ENCODE data around the gene SLC6A18. TPM values are rescaled to one million over a fixed set of nuclear protein-coding genes. Genes with fewer than 3 reads are reported as not detected.

SLC6A18 gene
- total and polyA plus RNA-seq, 2 of the 13 experiments (the other 11 are each of a cell fraction or from before 2014, with no cell fraction given) = not detected

DNA sequence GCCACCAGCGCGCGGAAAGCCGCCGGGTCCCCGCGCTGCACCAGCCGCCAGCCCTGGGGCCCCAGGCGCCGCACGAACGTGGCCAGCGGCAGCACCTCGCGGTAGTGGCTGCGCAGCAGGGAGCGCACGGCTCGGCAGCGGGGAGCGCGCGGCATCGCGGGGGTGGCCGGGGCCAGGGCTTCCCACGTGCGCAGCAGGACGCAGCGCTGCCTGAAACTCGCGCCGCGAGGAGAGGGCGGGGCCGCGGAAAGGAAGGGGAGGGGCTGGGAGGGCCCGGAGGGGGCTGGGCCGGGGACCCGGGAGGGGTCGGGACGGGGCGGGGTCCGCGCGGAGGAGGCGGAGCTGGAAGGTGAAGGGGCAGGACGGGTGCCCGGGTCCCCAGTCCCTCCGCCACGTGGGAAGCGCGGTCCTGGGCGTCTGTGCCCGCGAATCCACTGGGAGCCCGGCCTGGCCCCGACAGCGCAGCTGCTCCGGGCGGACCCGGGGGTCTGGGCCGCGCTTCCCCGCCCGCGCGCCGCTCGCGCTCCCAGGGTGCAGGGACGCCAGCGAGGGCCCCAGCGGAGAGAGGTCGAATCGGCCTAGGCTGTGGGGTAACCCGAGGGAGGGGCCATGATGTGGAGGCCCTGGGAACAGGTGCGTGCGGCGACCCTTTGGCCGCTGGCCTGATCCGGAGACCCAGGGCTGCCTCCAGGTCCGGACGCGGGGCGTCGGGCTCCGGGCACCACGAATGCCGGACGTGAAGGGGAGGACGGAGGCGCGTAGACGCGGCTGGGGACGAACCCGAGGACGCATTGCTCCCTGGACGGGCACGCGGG, 69.9 kb downstream of the SLC6A18 start, which contains the start of gene TERT (continued):
- TF ChIP-seq, protein P1, sequence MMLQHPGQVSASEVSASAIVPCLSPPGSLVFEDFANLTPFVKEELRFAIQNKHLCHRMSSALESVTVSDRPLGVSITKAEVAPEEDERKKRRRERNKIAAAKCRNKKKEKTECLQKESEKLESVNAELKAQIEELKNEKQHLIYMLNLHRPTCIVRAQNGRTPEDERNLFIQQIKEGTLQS (CRISPR knock-in tag; IDR thresholded peaks at IDR 0.05) = no peak
- TF ChIP-seq ZNF343 (CRISPR knock-in tag; IDR thresholded peaks at IDR 0.05) (no peak), BCL6 (CRISPR knock-in tag; IDR thresholded peaks at IDR 0.05) (no peak), ETV6 (CRISPR knock-in tag; conservative IDR thresholded peaks at IDR 0.05) (no peak), POLR2A (IDR thresholded peaks at IDR 0.05; ENCODE audit: insufficient read depth in 1 of 2, low read depth in 2 of 2, low read length in 2 of 2) (peak in 1 of 2 experiments; percentile 41; a peak in 1 of 4 replicates), SPEN (CRISPR knock-in tag; IDR thresholded peaks at IDR 0.05; ENCODE audit: low read depth) (no peak), CENPT (CRISPR knock-in tag; IDR thresholded peaks at IDR 0.05; ENCODE audit: low read depth) (no peak), ZNF598 (CRISPR knock-in tag; IDR thresholded peaks at IDR 0.05; ENCODE audit: borderline replicate concordance) (no peak), IKZF1 (IDR thresholded peaks at IDR 0.05) (no peak), NCOR1 (IDR thresholded peaks at IDR 0.05; ENCODE audit: borderline replicate concordance, low read length) (no peak), SP2 (CRISPR knock-in tag; IDR thresholded peaks at IDR 0.05) (peak; percentile 26; the same call in 1 of the 2 replicates), SRSF4 (IDR thresholded peaks at IDR 0.05; ENCODE audit: low read depth, low read length, poor library complexity, severe bottlenecking) (no peak), ZFX (CRISPR knock-in tag; IDR thresholded peaks at IDR 0.05; ENCODE audit: low read depth) (0 out of 2 replicates have a peak, but pooled peaks have one; percentile 24), KLF16 (CRISPR knock-in tag; IDR thresholded peaks at IDR 0.05) (no peak), ZBTB1 (CRISPR knock-in tag; IDR thresholded peaks at IDR 0.05; ENCODE audit: borderline replicate concordance) (no peak), HDAC2 (CRISPR knock-in tag; IDR thresholded peaks at IDR 0.05) (no peak), JUND (CRISPR knock-in tag; IDR thresholded peaks at IDR 0.05) (no peak), ZNF501 (CRISPR knock-in tag; IDR thresholded peaks at IDR 0.05) (no peak)
- TF ChIP-seq, protein P2, sequence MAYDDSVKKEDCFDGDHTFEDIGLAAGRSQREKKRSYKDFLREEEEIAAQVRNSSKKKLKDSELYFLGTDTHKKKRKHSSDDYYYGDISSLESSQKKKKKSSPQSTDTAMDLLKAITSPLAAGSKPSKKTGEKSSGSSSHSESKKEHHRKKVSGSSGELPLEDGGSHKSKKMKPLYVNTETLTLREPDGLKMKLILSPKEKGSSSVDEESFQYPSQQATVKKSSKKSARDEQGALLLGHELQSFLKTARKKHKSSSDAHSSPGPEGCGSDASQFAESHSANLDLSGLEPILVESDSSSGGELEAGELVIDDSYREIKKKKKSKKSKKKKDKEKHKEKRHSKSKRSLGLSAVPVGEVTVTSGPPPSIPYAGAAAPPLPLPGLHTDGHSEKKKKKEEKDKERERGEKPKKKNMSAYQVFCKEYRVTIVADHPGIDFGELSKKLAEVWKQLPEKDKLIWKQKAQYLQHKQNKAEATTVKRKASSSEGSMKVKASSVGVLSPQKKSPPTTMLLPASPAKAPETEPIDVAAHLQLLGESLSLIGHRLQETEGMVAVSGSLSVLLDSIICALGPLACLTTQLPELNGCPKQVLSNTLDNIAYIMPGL (CRISPR knock-in tag; IDR thresholded peaks at IDR 0.05; ENCODE audit: borderline replicate concordance in 1 of 2, low read depth in 1 of 2) = no peak
- TF ChIP-seq, protein P3, sequence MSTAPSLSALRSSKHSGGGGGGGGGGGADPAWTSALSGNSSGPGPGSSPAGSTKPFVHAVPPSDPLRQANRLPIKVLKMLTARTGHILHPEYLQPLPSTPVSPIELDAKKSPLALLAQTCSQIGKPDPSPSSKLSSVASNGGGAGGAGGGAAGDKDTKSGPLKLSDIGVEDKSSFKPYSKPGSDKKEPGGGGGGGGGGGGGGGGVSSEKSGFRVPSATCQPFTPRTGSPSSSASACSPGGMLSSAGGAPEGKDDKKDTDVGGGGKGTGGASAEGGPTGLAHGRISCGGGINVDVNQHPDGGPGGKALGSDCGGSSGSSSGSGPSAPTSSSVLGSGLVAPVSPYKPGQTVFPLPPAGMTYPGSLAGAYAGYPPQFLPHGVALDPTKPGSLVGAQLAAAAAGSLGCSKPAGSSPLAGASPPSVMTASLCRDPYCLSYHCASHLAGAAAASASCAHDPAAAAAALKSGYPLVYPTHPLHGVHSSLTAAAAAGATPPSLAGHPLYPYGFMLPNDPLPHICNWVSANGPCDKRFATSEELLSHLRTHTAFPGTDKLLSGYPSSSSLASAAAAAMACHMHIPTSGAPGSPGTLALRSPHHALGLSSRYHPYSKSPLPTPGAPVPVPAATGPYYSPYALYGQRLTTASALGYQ (CRISPR knock-in tag; IDR thresholded peaks at IDR 0.05) = no peak
- TF ChIP-seq, protein P4, sequence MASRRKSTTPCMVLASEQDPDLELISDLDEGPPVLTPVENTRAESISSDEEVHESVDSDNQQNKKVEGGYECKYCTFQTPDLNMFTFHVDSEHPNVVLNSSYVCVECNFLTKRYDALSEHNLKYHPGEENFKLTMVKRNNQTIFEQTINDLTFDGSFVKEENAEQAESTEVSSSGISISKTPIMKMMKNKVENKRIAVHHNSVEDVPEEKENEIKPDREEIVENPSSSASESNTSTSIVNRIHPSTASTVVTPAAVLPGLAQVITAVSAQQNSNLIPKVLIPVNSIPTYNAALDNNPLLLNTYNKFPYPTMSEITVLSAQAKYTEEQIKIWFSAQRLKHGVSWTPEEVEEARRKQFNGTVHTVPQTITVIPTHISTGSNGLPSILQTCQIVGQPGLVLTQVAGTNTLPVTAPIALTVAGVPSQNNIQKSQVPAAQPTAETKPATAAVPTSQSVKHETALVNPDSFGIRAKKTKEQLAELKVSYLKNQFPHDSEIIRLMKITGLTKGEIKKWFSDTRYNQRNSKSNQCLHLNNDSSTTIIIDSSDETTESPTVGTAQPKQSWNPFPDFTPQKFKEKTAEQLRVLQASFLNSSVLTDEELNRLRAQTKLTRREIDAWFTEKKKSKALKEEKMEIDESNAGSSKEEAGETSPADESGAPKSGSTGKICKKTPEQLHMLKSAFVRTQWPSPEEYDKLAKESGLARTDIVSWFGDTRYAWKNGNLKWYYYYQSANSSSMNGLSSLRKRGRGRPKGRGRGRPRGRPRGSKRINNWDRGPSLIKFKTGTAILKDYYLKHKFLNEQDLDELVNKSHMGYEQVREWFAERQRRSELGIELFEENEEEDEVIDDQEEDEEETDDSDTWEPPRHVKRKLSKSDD (CRISPR knock-in tag; IDR thresholded peaks at IDR 0.05; ENCODE audit: low read depth) = no peak
- TF ChIP-seq, protein P5, sequence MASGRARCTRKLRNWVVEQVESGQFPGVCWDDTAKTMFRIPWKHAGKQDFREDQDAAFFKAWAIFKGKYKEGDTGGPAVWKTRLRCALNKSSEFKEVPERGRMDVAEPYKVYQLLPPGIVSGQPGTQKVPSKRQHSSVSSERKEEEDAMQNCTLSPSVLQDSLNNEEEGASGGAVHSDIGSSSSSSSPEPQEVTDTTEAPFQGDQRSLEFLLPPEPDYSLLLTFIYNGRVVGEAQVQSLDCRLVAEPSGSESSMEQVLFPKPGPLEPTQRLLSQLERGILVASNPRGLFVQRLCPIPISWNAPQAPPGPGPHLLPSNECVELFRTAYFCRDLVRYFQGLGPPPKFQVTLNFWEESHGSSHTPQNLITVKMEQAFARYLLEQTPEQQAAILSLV (CRISPR knock-in tag; IDR thresholded peaks at IDR 0.05; ENCODE audit: borderline replicate concordance) = no peak

Data from HepG2 (cell line).